ENCODE measurements around the gene CST11. TPM values are rescaled to one million over a fixed set of nuclear protein-coding genes. Genes with fewer than 3 reads are reported as not detected.

CST11 gene
- total RNA-seq, result not detected

- Histone ChIP-seq H3K9me3 (no peaks in the 10 kb centered on the region), H3K27me3 (no peaks in the 10 kb centered on the region), H3K4me3 (no peak within 1 kb of the TSS), H3K36me3 (no peaks in the 10 kb centered on the region), H3K4me1 (no peaks in the 10 kb centered on the region), H3K27ac (no peak within 1 kb of the TSS)
- no peak for DNase-seq (ENCODE audit: low spot score in 2 of 2)
- no peak for TF ChIP-seq POLR2AphosphoS5 (IDR thresholded peaks at IDR 0.05)
- no peak for TF ChIP-seq CTCF (IDR thresholded peaks at IDR 0.05)
- no peak for TF ChIP-seq POLR2A (IDR thresholded peaks at IDR 0.05)
- intact Hi-C loops (cut with DNase I; ENCODE audit: low total_unique reads), result no loop called here
Measured at GRCh38 chr20:23452776-23453175, at the start of gene CST11. CST11 (minus strand) TSS chr20:23452876; CDS start chr20:23452811, 65 bp downstream.

- H3K27me3 ChIP-seq, result no peaks in the 10 kb centered on the region
- no peak for DNase-seq (ENCODE audit: low spot score in 2 of 2)
- H3K4me3 ChIP-seq, result no peak overlapping the region
- TF ChIP-seq CTCF (IDR thresholded peaks at IDR 0.05), result no peak
- no peak for TF ChIP-seq POLR2AphosphoS5 (IDR thresholded peaks at IDR 0.05)
- TF ChIP-seq POLR2A (IDR thresholded peaks at IDR 0.05), result no peak
- H3K36me3 ChIP-seq, result no peaks in the 10 kb centered on the region
- no peaks in the 10 kb centered on the region for H3K4me1 ChIP-seq
- no peak overlapping the region for H3K27ac ChIP-seq
- intact Hi-C loops (cut with DNase I; ENCODE audit: low total_unique reads), result loop anchor here (5.0 kb wide), 1 partner anchor 545 kb away; no protein-coding TSS in a partner anchor
- no peaks in the 10 kb centered on the region for H3K9me3 ChIP-seq
Measured at GRCh38 chr20:23501926-23502325, 49.2 kb upstream of the CST11 start.

GRCh38 chr20:23497536-23497935 is 44.9 kb upstream of the CST11 start:
- no peaks in the 10 kb centered on the region for H3K9me3 ChIP-seq

GRCh38 chr20:23493172-23493772 is 40.6 kb upstream of the CST11 start:
- Histone ChIP-seq H3K4me3 (no peak overlapping the region), H3K36me3 (no peaks in the 10 kb centered on the region), H3K9me3 (peaks cover 0 to 3% of the 10 kb centered on the region in 2 donors), H3K27ac (no peak overlapping the region), H3K27me3 (no peaks in the 10 kb centered on the region), H3K4me1 (no peaks in the 10 kb centered on the region)
- no peak for TF ChIP-seq CTCF (IDR thresholded peaks at IDR 0.05)
- no peak for TF ChIP-seq POLR2AphosphoS5 (IDR thresholded peaks at IDR 0.05)
- TF ChIP-seq POLR2A (IDR thresholded peaks at IDR 0.05), result no peak
- intact Hi-C loops (cut with DNase I; ENCODE audit: low total_unique reads), result no loop called here
- no peak for DNase-seq (ENCODE audit: low spot score in 2 of 2)

More at GRCh38 chr20:23497536-23497935, 44.9 kb upstream of the CST11 start:
- Histone ChIP-seq H3K27ac (no peak overlapping the region), H3K4me1 (no peaks in the 10 kb centered on the region), H3K27me3 (no peaks in the 10 kb centered on the region), H3K36me3 (no peaks in the 10 kb centered on the region), H3K4me3 (no peak overlapping the region)
- DNase-seq (ENCODE audit: low spot score in 2 of 2), result no peak
- TF ChIP-seq POLR2AphosphoS5 (IDR thresholded peaks at IDR 0.05) (no peak), POLR2A (IDR thresholded peaks at IDR 0.05) (no peak), CTCF (IDR thresholded peaks at IDR 0.05) (no peak)
- intact Hi-C loops (cut with DNase I; ENCODE audit: low total_unique reads), result no loop called here

- no peaks in the 10 kb centered on the region for H3K27me3 ChIP-seq
- peaks cover 0 to 4% of the 10 kb centered on the region in 2 donors for H3K9me3 ChIP-seq
- no peaks in the 10 kb centered on the region for H3K36me3 ChIP-seq
- H3K4me3 ChIP-seq, result no peak overlapping the region
- H3K27ac ChIP-seq, result no peak overlapping the region
- no peak for TF ChIP-seq POLR2A (IDR thresholded peaks at IDR 0.05)
- TF ChIP-seq POLR2AphosphoS5 (IDR thresholded peaks at IDR 0.05), result no peak
- no peak for TF ChIP-seq CTCF (IDR thresholded peaks at IDR 0.05)
- no peaks in the 10 kb centered on the region for H3K4me1 ChIP-seq
- intact Hi-C loops (cut with DNase I; ENCODE audit: low total_unique reads), result no loop called here
- DNase-seq (ENCODE audit: low spot score in 2 of 2), result no peak
Measured at GRCh38 chr20:23492292-23492691, 39.6 kb upstream of the CST11 start.
